AG08395 (cell line): ENCODE results near the gene SPRN.

Experiments
- DNase-seq: peaks from one replicate; pipeline ENCODE4 v3.0.0; 2012; ENCODE audit warnings: mixed read lengths, low spot score

SPRN gene

GRCh38 chr10:133405844-133406527 lies 18.4 kb downstream of the SPRN start:
- no peak for DNase-seq

- DNase-seq: peak; percentile 9
Measured at GRCh38 chr10:133405272-133405671, 19.2 kb downstream of the SPRN start.

- no peak for DNase-seq
Measured at GRCh38 chr10:133403784-133404183, 20.6 kb downstream of the SPRN start.

- DNase-seq: no peak
Measured at GRCh38 chr10:133403359-133403758, 21.1 kb downstream of the SPRN start.

- no peak for DNase-seq
Measured at GRCh38 chr10:133401981-133402725, 22.3 kb downstream of the SPRN start.

- DNase-seq: no peak
Measured at GRCh38 chr10:133401500-133401899, 22.9 kb downstream of the SPRN start.

GRCh38 chr10:133400624-133401424 lies 23.6 kb downstream of the SPRN start:
- DNase-seq: no peak

GRCh38 chr10:133399123-133399601 lies 25.3 kb downstream of the SPRN start:
- DNase-seq: no peak

GRCh38 chr10:133397938-133398337 lies 26.5 kb downstream of the SPRN start:
- no peak for DNase-seq

- DNase-seq: no peak
Measured at GRCh38 chr10:133396035-133396624, 28.3 kb downstream of the SPRN start.

- no peak for DNase-seq
Measured at GRCh38 chr10:133394801-133395221, 29.6 kb downstream of the SPRN start.

- peak; percentile 100 for DNase-seq
Measured at GRCh38 chr10:133394064-133394663, 30.3 kb downstream of the SPRN start, which contains the start of gene MTG1. MTG1 (plus strand) TSS chr10:133394157; CDS start chr10:133394221, 64 bp downstream.

GRCh38 chr10:133393401-133394063 lies 30.9 kb downstream of the SPRN start:
- DNase-seq: no peak

- DNase-seq: no peak
Measured at GRCh38 chr10:133391761-133392518, 32.5 kb downstream of the SPRN start.

GRCh38 chr10:133391249-133391635 lies 33.2 kb downstream of the SPRN start:
- DNase-seq: no peak

- no peak for DNase-seq
Measured at GRCh38 chr10:133390597-133391248, 33.7 kb downstream of the SPRN start.

GRCh38 chr10:133388973-133389818 lies 35.2 kb downstream of the SPRN start:
- no peak for DNase-seq

- no peak for DNase-seq
Measured at GRCh38 chr10:133388236-133388972, 36.0 kb downstream of the SPRN start.
